Astrocyte (in vitro differentiated cells and primary cell): Measurements from ENCODE around the gene ABCA3. TPM values are rescaled to one million over a fixed set of nuclear protein-coding genes. Genes with fewer than 3 reads are reported as not detected.

ENCODE experiments used
- DNase-seq: peaks from one replicate; pipeline ENCODE4 v3.0.0-alpha.2; 2010; ENCODE audit warnings: low read depth
- FAIRE-seq: peaks from 2 replicates; lab custom pipeline; 2011; peaks lifted over from hg19 to GRCh38; lab: Jason Lieb, UNC
- H2AFZ ChIP-seq: 2 replicates; pipeline ENCODE4 v1.6.0; 2012; ENCODE audit warnings: low read depth, low read length, inconsistent platforms
- H3K27ac ChIP-seq: 2 replicates; pipeline ENCODE4 v1.5.1; 2011; ENCODE audit warnings: low read depth, low read length, inconsistent platforms
- H3K27me3 ChIP-seq: 2 replicates; pipeline ENCODE4 v1.6.0; 2011; ENCODE audit warnings: low read length, inconsistent platforms; ENCODE audit not compliant: insufficient read depth
- H3K36me3 ChIP-seq: 2 replicates; pipeline ENCODE4 v1.5.1; 2011; ENCODE audit warnings: low read length, inconsistent platforms; ENCODE audit not compliant: insufficient read depth
- H3K4me1 ChIP-seq: 2 replicates; pipeline ENCODE4 v1.5.1; 2011; ENCODE audit warnings: low read length, inconsistent platforms; ENCODE audit not compliant: insufficient read depth
- H3K4me2 ChIP-seq: 2 replicates; pipeline ENCODE4 v1.6.0; 2012; ENCODE audit warnings: low read length, inconsistent platforms
- H3K4me3 ChIP-seq: 2 replicates; pipeline ENCODE4 v1.5.1; 2011; ENCODE audit warnings: low read depth, mild to moderate bottlenecking, low read length, inconsistent platforms; ENCODE audit not compliant: insufficient read depth
- H3K79me2 ChIP-seq: 2 replicates; pipeline ENCODE4 v1.6.0; 2012; ENCODE audit warnings: mild to moderate bottlenecking, low read length, inconsistent platforms; ENCODE audit not compliant: insufficient read depth
- H3K9ac ChIP-seq: 2 replicates; pipeline ENCODE4 v1.6.0; 2012; ENCODE audit warnings: mild to moderate bottlenecking, low read length, inconsistent platforms
- H3K9me3 ChIP-seq: 2 replicates; pipeline ENCODE4 v1.5.1; 2012; ENCODE audit warnings: low read depth, mild to moderate bottlenecking, low read length, inconsistent platforms; ENCODE audit not compliant: insufficient read depth
- H4K20me1 ChIP-seq: 2 replicates; pipeline ENCODE4 v1.6.0; 2012; ENCODE audit warnings: low read length, inconsistent platforms; ENCODE audit not compliant: insufficient read depth
- H3K27ac Mint-ChIP-seq: one replicate; pipeline ENCODE4 v1.8.0; 2021; ENCODE audit warnings: mild to moderate bottlenecking, mixed read lengths; ENCODE audit not compliant: unreplicated experiment
- H3K27me3 Mint-ChIP-seq: one replicate; pipeline ENCODE4 v1.8.0; 2021; ENCODE audit warnings: low read depth, mixed read lengths; ENCODE audit not compliant: unreplicated experiment
- H3K36me3 Mint-ChIP-seq: one replicate; pipeline ENCODE4 v1.8.0; 2021; ENCODE audit warnings: low read depth, mixed read lengths; ENCODE audit not compliant: unreplicated experiment
- H3K4me1 Mint-ChIP-seq: one replicate; pipeline ENCODE4 v1.8.0; 2021; ENCODE audit warnings: low read depth, mixed read lengths; ENCODE audit not compliant: unreplicated experiment
- H3K4me3 Mint-ChIP-seq: one replicate; pipeline ENCODE4 v1.8.0; 2021; ENCODE audit warnings: mild to moderate bottlenecking, moderate library complexity, mixed read lengths; ENCODE audit not compliant: unreplicated experiment
- H3K9me3 Mint-ChIP-seq: one replicate; pipeline ENCODE4 v1.8.0; 2021; ENCODE audit warnings: mild to moderate bottlenecking, mixed read lengths; ENCODE audit not compliant: unreplicated experiment
- CTCF ChIP-seq: IDR thresholded peaks from 2 replicates; pipeline ENCODE4 v1.5.1; 2011; ENCODE audit warnings: low read depth, mild to moderate bottlenecking, inconsistent platforms, low read length, moderate library complexity; ENCODE audit not compliant: insufficient read depth
- EZH2 ChIP-seq: IDR thresholded peaks from 2 replicates; pipeline ENCODE4 v1.6.1; 2012; ENCODE audit warnings: mild to moderate bottlenecking, low read length, inconsistent platforms; ENCODE audit not compliant: insufficient read depth
- total RNA-seq: library from RNA; stranded (reverse); gene quantifications from 2 replicates; pipeline ENCODE4 v1.2.1, GENCODE V29; 2021

Gene ABCA3
- total RNA-seq, 1 donor from 2014 or later: 4.8 TPM

GRCh38 chr16:2295056-2295798, 45.3 kb downstream of the ABCA3 start:
- FAIRE-seq (no peak), DNase-seq (no peak)
- Histone ChIP-seq H3K27ac (no peak overlapping the region), H3K36me3 (no peaks in the 10 kb centered on the region), H3K4me2 (no peak overlapping the region), H2AFZ (no peak overlapping the region), H4K20me1 (no peaks in the 10 kb centered on the region), H3K9me3 (no peaks in the 10 kb centered on the region), H3K4me3 (no peak overlapping the region), H3K27me3 (no peaks in the 10 kb centered on the region), H3K9ac (no peak overlapping the region), H3K4me1 (no peaks in the 10 kb centered on the region), H3K79me2 (no peaks in the 10 kb centered on the region)
- Mint-ChIP-seq H3K27me3 (peaks cover 4% of the 10 kb centered on the region), H3K9me3 (no peaks in the 10 kb centered on the region), H3K4me3 (no peak overlapping the region), H3K36me3 (no peaks in the 10 kb centered on the region), H3K27ac (no peak overlapping the region), H3K4me1 (no peaks in the 10 kb centered on the region)
- TF ChIP-seq CTCF: no peak
- no peak for TF ChIP-seq EZH2

GRCh38 chr16:2292221-2292620, 48.3 kb downstream of the ABCA3 start:
- H3K4me1 ChIP-seq: no peaks in the 10 kb centered on the region
- no peak overlapping the region for H3K27ac ChIP-seq
- H3K27me3 ChIP-seq: no peaks in the 10 kb centered on the region
- no peak for FAIRE-seq
- no peak overlapping the region for H3K4me3 ChIP-seq
- H3K9ac ChIP-seq: no peak overlapping the region
- no peak for DNase-seq
- H4K20me1 ChIP-seq: no peaks in the 10 kb centered on the region
- Mint-ChIP-seq H3K36me3 (no peaks in the 10 kb centered on the region), H3K27me3 (peaks cover 2% of the 10 kb centered on the region), H3K4me3 (no peak overlapping the region), H3K9me3 (no peaks in the 10 kb centered on the region), H3K27ac (no peak overlapping the region), H3K4me1 (no peaks in the 10 kb centered on the region)
- no peak overlapping the region for H2AFZ ChIP-seq
- no peaks in the 10 kb centered on the region for H3K79me2 ChIP-seq
- no peaks in the 10 kb centered on the region for H3K9me3 ChIP-seq
- H3K4me2 ChIP-seq: no peak overlapping the region
- TF ChIP-seq EZH2: no peak
- TF ChIP-seq CTCF: no peak
- no peaks in the 10 kb centered on the region for H3K36me3 ChIP-seq

- Mint-ChIP-seq H3K4me3 (no peak overlapping the region), H3K27ac (no peak overlapping the region), H3K4me1 (no peaks in the 10 kb centered on the region), H3K27me3 (peaks cover 8% of the 10 kb centered on the region), H3K36me3 (peaks cover 2% of the 10 kb centered on the region), H3K9me3 (no peaks in the 10 kb centered on the region)
- Histone ChIP-seq H3K9ac (no peak overlapping the region), H3K27ac (no peak overlapping the region), H3K4me3 (no peak overlapping the region), H3K79me2 (no peaks in the 10 kb centered on the region), H3K9me3 (no peaks in the 10 kb centered on the region), H4K20me1 (no peaks in the 10 kb centered on the region), H3K36me3 (no peaks in the 10 kb centered on the region), H3K4me2 (no peak overlapping the region), H3K4me1 (no peaks in the 10 kb centered on the region), H3K27me3 (no peaks in the 10 kb centered on the region), H2AFZ (no peak overlapping the region)
- FAIRE-seq (no peak), DNase-seq (no peak)
- no peak for TF ChIP-seq CTCF
- TF ChIP-seq EZH2: no peak
Measured at GRCh38 chr16:2289282-2289681, 51.2 kb downstream of the ABCA3 start.
